ENCODE measurements around the gene ZNF618. TPM values are rescaled to one million over a fixed set of nuclear protein-coding genes. Genes with fewer than 3 reads are reported as not detected.

ZNF618 gene
- total RNA-seq, 1 donor from 2014 or later = 3.8 TPM

DNA sequence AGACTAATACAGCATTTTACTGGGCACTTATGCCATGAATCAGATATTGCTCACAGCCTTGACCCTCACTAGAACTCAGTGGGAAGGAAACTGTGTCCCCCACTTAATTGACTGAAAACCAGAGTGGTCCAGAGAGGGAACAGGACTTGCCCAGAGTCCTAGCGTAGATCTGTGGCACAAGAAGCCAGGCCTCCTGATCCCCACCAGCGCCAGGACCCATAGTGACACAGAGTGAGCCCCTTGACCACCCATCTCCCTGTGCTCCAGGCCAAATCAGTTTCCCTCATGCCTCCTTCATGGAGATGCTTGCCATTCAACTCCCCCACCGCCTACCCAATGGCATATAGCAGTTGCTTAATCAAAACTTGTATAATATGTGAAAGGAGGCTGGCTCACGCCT is 214.7 kb downstream of the ZNF618 start:
- no peak for DNase-seq (ENCODE audit: low read depth)

DNA sequence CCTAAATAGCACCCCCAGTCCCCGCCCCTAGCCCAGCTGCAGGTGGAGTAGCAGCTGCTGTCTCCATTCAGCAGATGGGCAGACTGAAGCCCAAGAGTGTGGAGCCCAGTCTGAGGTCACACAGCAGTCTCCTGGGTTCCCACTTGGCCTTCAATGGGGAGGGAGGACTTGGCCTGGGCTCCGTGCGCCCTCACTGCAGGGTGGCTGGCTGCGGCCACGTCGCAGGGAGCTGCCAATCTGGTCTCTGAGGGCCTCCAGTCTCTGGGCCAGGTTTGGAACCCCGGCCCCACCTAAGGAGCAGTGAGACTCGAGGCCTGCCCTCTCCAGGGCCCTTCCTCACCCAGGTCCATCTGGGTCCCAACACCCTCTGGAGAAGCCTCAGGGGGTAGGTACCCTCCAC is 215.6 kb downstream of the ZNF618 start:
- no peak for DNase-seq (ENCODE audit: low read depth)

DNA sequence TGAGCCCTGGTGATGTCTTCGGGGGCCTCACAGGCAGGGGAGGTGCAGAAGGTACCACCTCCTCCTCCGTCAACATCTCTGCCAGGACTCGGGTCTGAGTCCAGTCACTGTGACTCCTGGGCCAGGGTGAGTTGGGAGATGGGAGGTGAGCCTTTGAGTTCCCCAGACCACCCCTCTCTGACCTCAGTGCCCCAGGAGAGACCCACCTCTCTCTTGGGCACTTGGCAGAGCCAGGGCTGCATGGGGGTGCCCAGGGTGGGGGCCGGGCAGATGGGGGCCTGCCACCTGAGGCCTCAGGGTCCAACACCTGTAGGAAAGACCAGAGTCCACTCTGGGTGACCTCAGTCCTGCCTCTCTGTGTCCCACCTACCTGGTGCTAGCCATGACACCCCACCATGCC is 216.2 kb downstream of the ZNF618 start:
- no peak for DNase-seq (ENCODE audit: low read depth)

DNA sequence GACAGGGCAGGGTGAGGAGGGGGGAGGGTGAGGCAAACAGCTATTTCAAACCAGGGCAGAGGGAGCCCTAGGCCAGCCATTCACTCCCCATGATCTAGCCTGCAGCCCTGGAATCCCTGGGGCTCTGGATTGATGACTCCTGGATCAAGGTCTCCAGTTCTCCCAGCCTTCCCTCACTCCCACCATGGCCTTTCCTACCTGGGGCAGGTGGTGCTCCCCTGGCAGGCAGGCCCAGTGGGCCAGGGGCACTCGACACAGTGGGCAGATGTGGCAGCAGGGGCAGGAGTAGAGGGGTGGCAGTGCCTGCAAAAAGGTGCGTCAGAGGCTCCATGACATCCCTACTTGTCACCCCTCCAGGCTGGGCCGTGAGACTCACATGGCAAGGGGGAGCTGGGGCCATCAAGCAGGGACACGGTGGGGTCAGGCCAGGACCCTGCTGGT is 216.9 kb downstream of the ZNF618 start:
- no peak for DNase-seq (ENCODE audit: low read depth)

- no peak for DNase-seq (ENCODE audit: low read depth)
Measured at GRCh38 chr9:114093761-114094505, 217.8 kb downstream of the ZNF618 start.

- no peak for DNase-seq (ENCODE audit: low read depth)
Measured at GRCh38 chr9:114094971-114095370, 218.9 kb downstream of the ZNF618 start.

DNA sequence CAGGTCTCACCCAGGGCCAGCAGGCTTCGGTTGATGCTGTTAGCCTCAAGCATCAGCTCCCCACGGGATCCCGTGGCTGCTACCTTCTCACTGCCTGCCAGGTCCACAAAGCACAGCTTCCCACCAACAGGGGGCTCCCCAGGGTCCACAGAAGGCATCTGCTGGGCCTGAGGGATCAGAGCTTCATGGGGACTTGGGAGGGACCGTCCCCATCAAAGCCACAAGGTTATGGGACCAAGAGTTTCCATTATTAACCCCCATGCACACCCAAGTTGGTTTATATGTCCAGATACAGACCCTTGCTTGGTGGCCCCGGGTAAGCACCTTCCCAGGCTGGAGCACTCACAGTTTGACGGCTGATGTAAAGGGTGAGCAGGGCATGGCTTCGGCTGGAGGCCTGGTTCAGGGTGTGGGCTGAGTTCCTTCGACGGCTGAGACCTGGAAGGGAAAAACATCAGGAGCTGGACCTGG is 220.0 kb downstream of the ZNF618 start:
- DNase-seq (ENCODE audit: low read depth) = no peak

- DNase-seq (ENCODE audit: low read depth) = no peak
Measured at GRCh38 chr9:114096866-114097612, 220.9 kb downstream of the ZNF618 start.

GRCh38 chr9:114097613-114098020 is 221.5 kb downstream of the ZNF618 start:
- DNase-seq (ENCODE audit: low read depth) = no peak

DNA sequence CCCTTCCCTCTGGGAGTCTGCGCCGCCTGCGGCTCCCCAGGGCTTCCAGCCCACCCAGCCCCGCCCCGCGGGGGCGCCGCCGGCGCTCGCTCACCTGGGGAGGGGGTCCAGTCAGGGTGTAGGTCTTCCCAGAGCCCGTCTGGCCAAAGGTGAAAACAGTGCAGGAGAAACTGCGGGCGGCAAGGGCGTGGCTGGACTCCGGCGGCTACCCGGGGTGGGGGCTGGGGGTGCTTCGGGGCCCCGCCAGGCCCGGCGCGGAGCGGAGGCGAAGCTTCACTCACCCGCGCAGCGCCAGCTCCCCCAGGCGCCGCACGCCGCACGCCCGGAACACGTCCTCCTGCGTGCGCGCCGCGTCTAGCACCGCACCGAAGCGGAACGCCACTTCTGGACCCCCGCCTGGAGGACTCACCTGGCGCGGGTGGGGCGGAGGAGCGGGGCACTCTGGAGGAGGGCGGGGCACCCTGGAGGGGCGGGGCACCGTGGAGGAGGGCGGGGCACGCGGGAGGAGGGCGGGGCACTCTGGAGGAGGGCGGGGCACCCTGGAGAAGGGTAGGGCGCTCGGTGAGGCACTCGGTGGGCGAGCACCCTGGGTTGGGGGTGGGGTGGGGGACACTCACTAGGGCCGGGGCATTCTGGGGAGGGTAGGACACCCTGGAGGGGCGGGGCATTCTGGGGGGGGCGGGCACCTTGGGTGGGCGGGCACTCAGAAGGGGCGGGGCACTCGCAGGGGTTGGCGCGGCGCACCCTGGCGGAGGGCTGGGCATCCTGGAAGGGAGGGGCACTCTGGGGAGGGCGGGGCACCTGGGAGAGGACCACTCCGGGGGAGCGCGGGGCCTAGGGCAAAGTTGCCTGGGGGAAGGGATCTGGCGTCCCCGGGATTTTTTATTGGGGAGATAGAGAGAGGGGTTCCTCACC is 222.2 kb downstream of the ZNF618 start:
- no peak for DNase-seq (ENCODE audit: low read depth)

DNA sequence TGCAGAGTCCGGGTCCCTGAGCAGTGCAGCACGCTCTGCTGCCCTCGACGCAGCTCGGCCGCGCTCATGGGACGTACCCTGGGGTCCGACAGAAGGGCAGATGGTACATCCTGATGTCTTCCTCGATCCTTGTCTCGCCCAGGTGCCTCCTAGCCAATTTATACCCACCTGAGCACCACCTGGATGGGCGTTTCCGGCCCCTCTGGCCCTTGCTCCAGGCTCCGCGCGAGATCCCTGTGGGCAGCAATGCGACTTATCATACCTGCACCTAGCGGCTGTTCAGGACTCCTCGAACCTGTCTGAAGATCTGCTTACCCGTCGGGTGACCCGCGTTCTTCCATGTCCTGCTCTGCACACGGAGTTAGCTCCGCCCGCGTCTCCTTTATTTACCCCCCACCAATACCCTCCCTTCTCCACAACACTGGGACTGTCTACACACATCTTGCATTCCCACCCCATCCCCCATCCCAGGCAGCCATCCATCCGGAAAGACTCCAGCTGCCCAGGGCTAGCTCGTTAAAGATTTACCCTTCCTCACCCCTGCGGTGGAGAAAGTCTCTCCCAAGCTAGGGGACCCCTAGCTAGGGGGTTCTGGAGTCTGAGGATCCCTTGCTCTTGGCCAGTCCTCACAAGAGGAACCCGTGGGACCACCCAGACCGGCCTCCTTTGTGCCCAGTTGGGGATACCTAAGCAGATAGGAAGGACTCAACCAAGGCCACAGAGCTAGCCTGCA is 223.0 kb downstream of the ZNF618 start, which contains the start of gene KIF12:
Gene KIF12, minus strand, starts transcription at position 357 of the 733 bp plus-strand sequence. Its CDS starts 16 bp downstream, at position 341.
- no peak for DNase-seq (ENCODE audit: low read depth)

GRCh38 chr9:114099669-114100270 is 223.7 kb downstream of the ZNF618 start:
- no peak for DNase-seq (ENCODE audit: low read depth)

DNA sequence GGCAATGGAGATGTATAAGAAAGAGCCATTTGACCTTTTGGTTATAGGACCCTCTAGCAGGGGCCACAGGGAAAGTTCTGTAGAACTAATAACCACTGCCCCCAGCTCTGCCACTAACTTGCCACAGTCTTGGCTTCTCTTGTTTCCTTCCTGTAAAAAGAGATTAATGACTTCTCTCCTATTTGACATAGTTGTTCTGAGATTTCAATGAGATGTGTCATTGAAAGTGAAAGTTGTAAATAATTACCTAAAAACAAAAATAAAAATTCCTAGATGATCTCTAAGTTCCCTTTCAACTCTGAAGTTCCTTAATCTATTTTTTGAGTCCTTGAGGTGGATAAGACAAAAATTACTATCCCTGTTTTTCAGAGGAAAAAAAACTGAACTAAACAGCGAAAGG is 224.4 kb downstream of the ZNF618 start:
- no peak for DNase-seq (ENCODE audit: low read depth)

- DNase-seq (ENCODE audit: low read depth) = no peak
Measured at GRCh38 chr9:114102484-114102883, 226.4 kb downstream of the ZNF618 start.

DNA sequence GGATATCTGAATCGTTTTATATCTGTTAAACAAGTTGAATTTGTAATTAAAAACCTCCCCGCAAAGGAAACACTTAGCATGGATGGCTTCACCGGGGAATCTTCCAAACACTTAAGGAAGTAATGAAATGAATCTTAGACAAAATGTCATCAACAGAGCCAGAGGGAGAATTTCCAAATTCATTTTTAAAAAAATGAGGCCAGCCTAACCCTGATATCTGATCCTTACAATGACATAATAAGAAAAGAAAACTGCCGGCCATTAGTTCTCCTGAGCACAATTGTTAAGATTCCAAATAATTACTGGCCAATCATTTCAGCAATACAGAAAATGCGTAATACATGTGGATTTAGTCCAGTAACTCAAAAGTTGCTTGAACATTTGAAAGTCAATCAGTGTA is 229.1 kb downstream of the ZNF618 start:
- no peak for DNase-seq (ENCODE audit: low read depth)

Other genes starting within 250 kb of the ZNF618 start
- gene AMBP, start 202.0 kb downstream of the ZNF618 start, total RNA-seq = 0.36 and 1.5 TPM in 2 replicates
- not detected in 2 replicates for gene KIF12, start 223.0 kb downstream of the ZNF618 start, total RNA-seq

All from myocyte (in vitro differentiated cells).